Activated CD4-positive, alpha-beta T cell treated with anti-CD3 and anti-CD28 coated beads for 48 hours (primary cell): Measurements from ENCODE around the gene TTC39A.
A peak's percentile ranks its signal among the peaks of the same experiment; 100 is the strongest.

Source experiments
- DNase-seq: peaks from one replicate; pipeline ENCODE4 v3.0.0-alpha.2; 2020

The TTC39A gene

GRCh38 chr1:51296383-51297357, 33.7 kb downstream of the TTC39A start:
- DNase-seq: peak; percentile 87

GRCh38 chr1:51295926-51296325, 34.4 kb downstream of the TTC39A start:
- no peak for DNase-seq

- no peak for DNase-seq
These were observed 35.7 kb downstream of the TTC39A start for GRCh38 chr1:51294566-51295184.

GRCh38 chr1:51293898-51294515, 36.4 kb downstream of the TTC39A start:
- DNase-seq: no peak

- no peak for DNase-seq
These were observed 39.9 kb downstream of the TTC39A start for GRCh38 chr1:51290489-51290847.

- DNase-seq: no peak
These were observed 40.5 kb downstream of the TTC39A start for GRCh38 chr1:51289676-51290488.

GRCh38 chr1:51288578-51288977, 41.8 kb downstream of the TTC39A start:
- DNase-seq: no peak

- DNase-seq: no peak
These were observed 42.4 kb downstream of the TTC39A start for GRCh38 chr1:51287966-51288365.

GRCh38 chr1:51285055-51285454, 45.3 kb downstream of the TTC39A start:
- no peak for DNase-seq

- no peak for DNase-seq
These were observed 45.8 kb downstream of the TTC39A start for GRCh38 chr1:51284487-51284954.

GRCh38 chr1:51283979-51284378, 46.4 kb downstream of the TTC39A start:
- DNase-seq: no peak

- peak; percentile 28 for DNase-seq
These were observed 47.8 kb downstream of the TTC39A start for GRCh38 chr1:51282605-51283004.

- DNase-seq: no peak
These were observed 48.6 kb downstream of the TTC39A start for GRCh38 chr1:51281807-51282206.

GRCh38 chr1:51280321-51280978, 49.9 kb downstream of the TTC39A start:
- no peak for DNase-seq

GRCh38 chr1:51276286-51276685, 54.1 kb downstream of the TTC39A start:
- DNase-seq: no peak

- DNase-seq: no peak
These were observed 55.7 kb downstream of the TTC39A start for GRCh38 chr1:51274676-51275075.

GRCh38 chr1:51272916-51273315, 57.4 kb downstream of the TTC39A start:
- DNase-seq: no peak

- no peak for DNase-seq
These were observed 59.6 kb downstream of the TTC39A start for GRCh38 chr1:51270751-51271150.

- DNase-seq: no peak
These were observed 61.7 kb downstream of the TTC39A start for GRCh38 chr1:51268634-51269033.

- no peak for DNase-seq
These were observed 63.6 kb downstream of the TTC39A start for GRCh38 chr1:51266791-51267190.

- no peak for DNase-seq
These were observed 64.2 kb downstream of the TTC39A start for GRCh38 chr1:51266181-51266580.

GRCh38 chr1:51265618-51266017, 64.7 kb downstream of the TTC39A start:
- no peak for DNase-seq
